NCI-H1694 treated with DMSO at 0.1 percent for 48 hours (cell line): ENCODE measurements around the gene KAZN.

ENCODE experiments used
- DNase-seq: peaks from one replicate; lab custom pipeline; 2025; lab: John Stamatoyannopoulos, UW

KAZN gene

DNA sequence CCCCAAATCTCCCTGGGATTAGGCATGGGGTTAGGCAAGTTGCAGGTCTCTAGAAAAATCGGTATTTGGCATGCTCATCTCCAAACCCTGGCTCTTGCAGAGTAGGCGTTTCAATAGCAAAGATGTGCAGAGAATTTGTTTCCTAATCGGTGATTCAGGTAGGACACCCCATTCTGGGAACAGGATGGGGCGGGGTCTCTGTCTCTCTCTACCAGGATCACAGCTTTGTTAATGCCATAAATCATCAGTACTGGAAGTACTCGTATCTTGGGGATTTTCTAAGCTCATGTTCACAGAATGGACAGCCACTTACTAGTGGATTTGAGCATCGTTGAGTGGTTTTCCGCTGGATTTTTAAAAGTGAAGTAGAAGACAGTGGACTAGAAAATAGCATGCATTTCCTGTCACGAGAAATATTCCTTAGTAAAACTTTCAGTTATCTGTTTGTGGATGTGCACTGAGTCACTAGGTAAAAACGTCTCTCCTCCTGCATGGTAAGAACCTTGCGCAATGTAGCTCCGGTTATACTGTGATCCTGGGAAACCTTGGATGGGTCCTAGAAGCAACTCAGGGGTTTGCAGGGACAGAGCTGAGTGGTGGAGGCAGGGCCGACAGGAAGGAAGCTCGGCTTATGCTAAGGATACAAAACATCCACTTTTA lies 560.2 kb downstream of the KAZN start:
- DNase-seq, result no peak

DNA sequence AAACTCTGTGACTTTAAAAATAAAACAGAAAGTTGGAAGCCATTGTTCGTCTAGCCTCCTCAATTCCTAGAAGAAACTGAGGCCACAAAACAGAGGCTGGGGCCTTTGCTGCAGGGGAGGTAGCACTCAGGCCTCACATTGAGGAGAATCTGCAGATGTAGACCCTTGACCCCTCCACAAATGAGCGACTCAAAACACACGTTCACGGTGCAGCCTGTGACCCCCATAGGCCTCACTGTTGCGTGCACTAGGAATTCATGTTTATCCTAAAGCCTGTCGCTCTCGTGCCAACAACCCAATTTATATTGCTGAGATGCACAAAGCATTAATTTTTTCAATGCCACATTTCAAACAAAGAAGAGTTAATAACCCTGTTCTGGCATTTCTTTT lies 560.7 kb downstream of the KAZN start:
- no peak for DNase-seq

DNA sequence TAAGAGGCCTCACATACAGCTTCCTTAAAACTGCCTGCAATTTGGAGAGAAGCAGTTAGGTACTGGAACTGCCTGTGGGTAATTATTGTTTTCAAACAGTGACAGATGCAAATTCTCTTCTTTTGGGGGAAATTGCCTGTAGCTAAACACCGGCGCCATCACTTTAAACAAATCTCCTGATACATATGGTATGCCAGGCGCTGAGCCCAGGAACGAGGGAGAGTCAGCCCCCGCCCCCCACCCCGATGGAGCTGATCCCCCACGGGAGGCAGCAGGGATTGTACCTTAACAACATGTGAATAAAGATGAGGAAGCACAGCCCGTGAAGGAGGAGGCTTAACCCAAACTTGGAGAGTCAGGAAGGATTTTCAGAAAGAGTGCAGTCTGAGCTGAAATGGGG lies 562.1 kb downstream of the KAZN start:
- peak; percentile 60 for DNase-seq

DNA sequence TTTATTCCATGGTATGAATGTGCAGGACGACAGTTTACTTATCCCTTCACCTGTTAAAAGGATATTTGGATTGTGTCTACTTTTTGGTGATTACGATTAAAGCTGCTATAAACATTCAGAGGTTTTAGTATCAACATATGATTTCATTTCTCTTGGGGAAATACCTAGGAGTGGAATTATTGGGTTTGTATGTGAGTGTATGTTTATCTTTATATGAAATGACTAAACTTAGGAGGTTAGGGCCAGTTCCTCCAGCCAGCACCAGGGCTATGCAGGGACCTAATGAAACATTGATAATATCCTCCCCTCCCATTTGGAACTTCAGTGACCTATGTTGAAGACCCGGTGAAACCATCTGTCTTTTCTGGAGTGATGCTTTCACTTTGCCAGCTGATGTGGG lies 568.9 kb downstream of the KAZN start:
- DNase-seq, result no peak
